Measurements from ENCODE around the gene CACNG7.

CACNG7 gene

GRCh38 chr19:53892981-53893325, 16.1 kb upstream of the CACNG7 start:
- TF ChIP-seq CTCF (IDR thresholded peaks at IDR 0.05; ENCODE audit: insufficient read depth, low read length) (no peak), POLR2AphosphoS5 (IDR thresholded peaks at IDR 0.05; ENCODE audit: low read depth) (no peak), GABPA (IDR thresholded peaks at IDR 0.05; ENCODE audit: low read depth) (no peak), SPI1 (IDR thresholded peaks at IDR 0.05; ENCODE audit: borderline replicate concordance, low read depth) (no peak)
- TF ChIP-seq, protein P1, sequence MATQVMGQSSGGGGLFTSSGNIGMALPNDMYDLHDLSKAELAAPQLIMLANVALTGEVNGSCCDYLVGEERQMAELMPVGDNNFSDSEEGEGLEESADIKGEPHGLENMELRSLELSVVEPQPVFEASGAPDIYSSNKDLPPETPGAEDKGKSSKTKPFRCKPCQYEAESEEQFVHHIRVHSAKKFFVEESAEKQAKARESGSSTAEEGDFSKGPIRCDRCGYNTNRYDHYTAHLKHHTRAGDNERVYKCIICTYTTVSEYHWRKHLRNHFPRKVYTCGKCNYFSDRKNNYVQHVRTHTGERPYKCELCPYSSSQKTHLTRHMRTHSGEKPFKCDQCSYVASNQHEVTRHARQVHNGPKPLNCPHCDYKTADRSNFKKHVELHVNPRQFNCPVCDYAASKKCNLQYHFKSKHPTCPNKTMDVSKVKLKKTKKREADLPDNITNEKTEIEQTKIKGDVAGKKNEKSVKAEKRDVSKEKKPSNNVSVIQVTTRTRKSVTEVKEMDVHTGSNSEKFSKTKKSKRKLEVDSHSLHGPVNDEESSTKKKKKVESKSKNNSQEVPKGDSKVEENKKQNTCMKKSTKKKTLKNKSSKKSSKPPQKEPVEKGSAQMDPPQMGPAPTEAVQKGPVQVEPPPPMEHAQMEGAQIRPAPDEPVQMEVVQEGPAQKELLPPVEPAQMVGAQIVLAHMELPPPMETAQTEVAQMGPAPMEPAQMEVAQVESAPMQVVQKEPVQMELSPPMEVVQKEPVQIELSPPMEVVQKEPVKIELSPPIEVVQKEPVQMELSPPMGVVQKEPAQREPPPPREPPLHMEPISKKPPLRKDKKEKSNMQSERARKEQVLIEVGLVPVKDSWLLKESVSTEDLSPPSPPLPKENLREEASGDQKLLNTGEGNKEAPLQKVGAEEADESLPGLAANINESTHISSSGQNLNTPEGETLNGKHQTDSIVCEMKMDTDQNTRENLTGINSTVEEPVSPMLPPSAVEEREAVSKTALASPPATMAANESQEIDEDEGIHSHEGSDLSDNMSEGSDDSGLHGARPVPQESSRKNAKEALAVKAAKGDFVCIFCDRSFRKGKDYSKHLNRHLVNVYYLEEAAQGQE (IDR thresholded peaks at IDR 0.05; ENCODE audit: insufficient replicate concordance, low read depth) = no peak
- Histone ChIP-seq H3K4me3 (replicated peaks; ENCODE audit: insufficient read depth, low read length) (no peak overlapping the region), H3K27ac (replicated peaks) (no peak overlapping the region), H3K27me3 (ENCODE audit: insufficient read depth, poor library complexity, severe bottlenecking) (no peaks in the 10 kb centered on the region)
- DNase-seq (ENCODE audit: low read depth in 1 of 2, low spot score in 1 of 2) = no peak

DNA sequence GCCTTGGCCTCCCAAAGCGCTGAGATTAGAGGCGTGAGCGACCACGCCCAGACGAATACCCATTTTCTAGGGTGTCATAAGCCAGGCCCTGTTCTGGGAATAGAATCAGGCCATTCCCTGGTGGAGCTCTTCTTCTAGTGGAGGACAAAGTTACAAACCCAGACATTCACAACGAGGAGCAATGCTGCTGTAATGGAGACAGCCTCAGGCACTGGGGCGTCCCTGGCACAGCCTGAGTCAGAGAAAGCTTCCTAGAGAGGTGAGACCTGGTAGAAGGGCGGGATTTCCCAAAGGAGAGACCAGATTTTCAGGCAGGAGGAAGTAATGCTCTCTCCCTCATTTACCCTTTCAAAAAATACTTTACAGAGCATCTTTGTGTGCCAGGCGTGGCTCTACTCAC, 14.4 kb upstream of the CACNG7 start:
- no peak for DNase-seq (ENCODE audit: low read depth in 1 of 2, low spot score in 1 of 2)
- Histone ChIP-seq H3K27me3 (ENCODE audit: insufficient read depth, poor library complexity, severe bottlenecking) (no peaks in the 10 kb centered on the region), H3K4me3 (replicated peaks; ENCODE audit: insufficient read depth, low read length) (no peak overlapping the region), H3K27ac (replicated peaks) (no peak overlapping the region)
- TF ChIP-seq CTCF (IDR thresholded peaks at IDR 0.05; ENCODE audit: insufficient read depth, low read length) = no peak
- TF ChIP-seq POLR2AphosphoS5 (IDR thresholded peaks at IDR 0.05; ENCODE audit: low read depth) = no peak
- no peak for TF ChIP-seq GABPA (IDR thresholded peaks at IDR 0.05; ENCODE audit: low read depth)
- TF ChIP-seq, protein P1 (IDR thresholded peaks at IDR 0.05; ENCODE audit: insufficient replicate concordance, low read depth) = no peak
- no peak for TF ChIP-seq SPI1 (IDR thresholded peaks at IDR 0.05; ENCODE audit: borderline replicate concordance, low read depth)

GRCh38 chr19:53896682-53897081, 12.4 kb upstream of the CACNG7 start:
- Histone ChIP-seq H3K27ac (replicated peaks) (no peak overlapping the region), H3K27me3 (ENCODE audit: insufficient read depth, poor library complexity, severe bottlenecking) (no peaks in the 10 kb centered on the region), H3K4me3 (replicated peaks; ENCODE audit: insufficient read depth, low read length) (no peak overlapping the region)
- TF ChIP-seq, protein P1 (IDR thresholded peaks at IDR 0.05; ENCODE audit: insufficient replicate concordance, low read depth) = peak; percentile 89
- TF ChIP-seq GABPA (IDR thresholded peaks at IDR 0.05; ENCODE audit: low read depth) = no peak
- DNase-seq (ENCODE audit: low read depth in 1 of 2, low spot score in 1 of 2) = no peak

DNA sequence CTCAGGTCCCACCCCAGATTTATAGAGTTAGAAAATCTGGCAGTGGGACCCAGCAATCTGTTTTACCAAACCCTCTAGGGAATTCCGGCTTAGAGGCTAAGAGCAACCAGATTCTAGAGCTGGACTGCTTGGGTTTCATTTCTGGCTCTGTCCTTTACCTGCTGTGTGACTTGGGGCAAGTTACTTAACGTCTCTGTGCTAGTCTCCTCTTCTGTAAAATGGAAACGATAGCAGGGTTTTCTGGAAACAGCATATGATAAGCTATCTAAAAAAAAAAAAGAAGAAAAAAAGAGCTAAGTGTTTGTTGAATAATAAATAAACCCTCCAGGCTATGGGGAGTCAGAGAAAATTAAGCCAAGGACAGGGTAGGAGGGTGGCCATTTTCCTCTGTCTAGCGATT, 11.6 kb upstream of the CACNG7 start:
- no peak for DNase-seq (ENCODE audit: low read depth in 1 of 2, low spot score in 1 of 2)
- H3K27me3 ChIP-seq (ENCODE audit: insufficient read depth, poor library complexity, severe bottlenecking) = no peaks in the 10 kb centered on the region
- TF ChIP-seq POLR2AphosphoS5 (IDR thresholded peaks at IDR 0.05; ENCODE audit: low read depth) = no peak
- TF ChIP-seq, protein P1 (IDR thresholded peaks at IDR 0.05; ENCODE audit: insufficient replicate concordance, low read depth) = no peak
- TF ChIP-seq CTCF (IDR thresholded peaks at IDR 0.05; ENCODE audit: insufficient read depth, low read length) = no peak
- no peak for TF ChIP-seq SPI1 (IDR thresholded peaks at IDR 0.05; ENCODE audit: borderline replicate concordance, low read depth)
- no peak for TF ChIP-seq GABPA (IDR thresholded peaks at IDR 0.05; ENCODE audit: low read depth)
- H3K27ac ChIP-seq (replicated peaks) = no peak overlapping the region
- no peak overlapping the region for H3K4me3 ChIP-seq (replicated peaks; ENCODE audit: insufficient read depth, low read length)
